ENCODE measurements around the gene CBX7.

GRCh38 chr22:39194098-39194497 is 41.6 kb upstream of the CBX7 start:
- TF ChIP-seq CTCF (IDR thresholded peaks at IDR 0.05 in 8 of 11, conservative IDR thresholded peaks at IDR 0.05 in 3 of 11): no peak
- no peak for TF ChIP-seq POLR2AphosphoS5 (IDR thresholded peaks at IDR 0.05)
- TF ChIP-seq POLR2A (IDR thresholded peaks at IDR 0.05): no peak

Data from spleen (tissue), 7 donors.